Stimulated activated CD8-positive, alpha-beta memory T cell treated with anti-CD3 and anti-CD28 coated beads, Interleukin-15, amount 100 ng/mL, for 1 hour (primary cell): ENCODE measurements around the gene PLA2G3.
A peak's percentile ranks its signal among the peaks of the same experiment; 100 is the strongest.

ENCODE experiments used
- DNase-seq: peaks from one replicate; pipeline ENCODE4 v3.0.0-alpha.2; 2020; ENCODE audit warnings: low read depth

PLA2G3 gene

DNA sequence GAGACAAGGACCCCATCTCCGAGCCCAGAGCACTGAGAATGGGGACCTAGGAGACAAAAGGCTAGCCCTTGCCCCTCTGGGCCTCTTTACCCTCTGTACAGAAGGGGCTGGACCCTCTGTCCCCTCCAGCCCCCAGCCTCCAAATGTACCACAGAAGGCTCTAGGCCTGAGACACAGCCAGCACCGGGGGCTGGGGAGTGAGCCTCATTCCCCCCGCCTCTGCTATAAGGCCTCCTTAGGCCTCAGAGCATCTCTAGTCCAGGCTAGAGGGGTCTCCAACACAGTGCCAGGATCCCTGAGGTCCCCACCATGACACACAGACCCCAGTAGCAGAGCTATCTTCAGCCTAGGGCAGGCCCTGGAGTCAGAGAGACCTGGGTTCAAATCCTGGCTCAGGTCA is 54.4 kb downstream of the PLA2G3 start:
- no peak for DNase-seq

DNA sequence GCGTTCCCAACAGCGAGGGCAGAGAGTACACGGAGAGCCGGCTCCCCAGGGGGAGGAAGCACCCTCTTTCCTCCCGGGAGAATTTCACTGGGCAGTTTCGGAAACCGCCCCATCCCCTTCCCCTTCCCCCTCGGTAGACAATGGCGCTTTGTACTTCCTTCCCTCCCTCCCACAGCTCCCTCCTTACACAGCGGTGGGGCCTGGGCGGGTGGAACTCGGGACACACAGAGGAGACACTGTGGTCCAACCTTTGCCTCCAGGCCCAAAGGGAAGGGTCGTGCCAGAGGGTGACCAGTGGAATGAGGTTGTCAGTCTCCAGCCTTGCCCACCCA is 54.8 kb downstream of the PLA2G3 start:
- DNase-seq: no peak

DNA sequence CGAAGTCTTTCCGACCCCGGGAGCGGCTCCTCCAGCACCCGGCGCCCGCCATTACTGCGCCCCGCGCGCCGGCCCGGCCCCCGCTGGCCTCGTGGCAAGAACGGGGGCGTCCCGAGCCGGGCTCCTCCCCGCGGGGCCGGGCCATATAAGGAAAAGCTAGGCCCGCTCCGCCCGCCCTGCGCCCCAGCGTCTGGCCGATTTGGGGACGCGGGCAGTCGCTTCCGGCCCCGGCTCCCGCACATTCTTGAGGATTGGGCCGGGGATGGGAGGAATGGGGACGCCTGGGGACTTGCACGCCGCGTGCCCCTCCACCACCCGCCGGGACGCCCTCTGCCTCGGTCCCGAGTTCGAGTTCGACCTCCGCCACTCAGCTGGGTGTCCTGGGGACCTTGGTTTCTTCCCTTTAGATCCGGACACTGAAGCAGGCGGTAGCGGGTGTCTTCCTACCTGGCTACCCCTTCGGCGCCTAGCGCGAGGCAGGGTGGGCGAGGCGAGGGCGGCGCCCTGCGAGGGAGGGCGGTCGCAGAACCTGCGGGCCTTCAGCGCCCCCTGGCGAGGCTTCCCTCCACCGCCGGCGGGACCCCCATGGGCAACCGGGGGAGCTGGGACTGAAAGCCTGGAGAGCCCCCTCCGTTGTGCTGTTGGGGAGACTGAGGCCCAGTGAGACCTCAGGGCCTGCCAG is 55.4 kb downstream of the PLA2G3 start:
- peak; percentile 70 for DNase-seq
